Spinal cord (tissue), 10 donors: ENCODE results near the gene SLC16A9. TPM values are rescaled to one million over a fixed set of nuclear protein-coding genes. Genes with fewer than 3 reads are reported as not detected.

Experiments used
- DNase-seq, 6 donors: peaks; one replicate each; pipeline versions ENCODE4 v3.0.0 to v3.0.0-alpha.2; 2013 to 2015; ENCODE audit warnings: low spot score in 6 of 6, low read depth in 4 of 6
- H3K27ac ChIP-seq: one replicate; pipeline ENCODE4 v1.5.1; 2013; ENCODE audit warnings: low read depth, low read length, control low read depth
- H3K27me3 ChIP-seq: one replicate; pipeline ENCODE4 v1.6.1; 2013; ENCODE audit warnings: low read length; ENCODE audit not compliant: control insufficient read depth, insufficient read depth
- H3K36me3 ChIP-seq: one replicate; pipeline ENCODE4 v1.6.1; 2013; ENCODE audit warnings: low read length; ENCODE audit not compliant: control insufficient read depth, insufficient read depth
- H3K4me1 ChIP-seq: one replicate; pipeline ENCODE4 v1.6.1; 2013; ENCODE audit warnings: low read length; ENCODE audit not compliant: control insufficient read depth, insufficient read depth
- H3K4me3 ChIP-seq: one replicate; pipeline ENCODE4 v1.5.1; 2013; ENCODE audit warnings: low read depth, low read length, control low read depth
- H3K9me3 ChIP-seq: one replicate; pipeline ENCODE4 v1.6.1; 2013; ENCODE audit warnings: low read length; ENCODE audit not compliant: control insufficient read depth, insufficient read depth
- WGBS: methylation state at CpG from one replicate; pipeline ENCODE4 v1.1.5; 2013; ENCODE audit warnings: missing lambda C conversion rate; ENCODE audit not compliant: insufficient coverage; 5-methylcytosine and 5-hydroxymethylcytosine counted together
- polyA plus RNA-seq, 2 donors: library from polyadenylated mRNA; unstranded; fragments of 120-200 nt; gene quantifications; one replicate each; pipeline ENCODE4 v1.2.1, GENCODE V29; 2013; ENCODE audit not compliant: insufficient read length in 2 of 2
- total RNA-seq, 2 donors: library from RNA; depleted of rRNA in 1 of 2; stranded (reverse); fragments of 120-200 nt in 1 of 2; fragments of >200 nt in 1 of 2; gene quantifications; one replicate each; pipeline versions ENCODE4 v1.2.3 to v1.2.4, GENCODE V29; 2013 to 2014
- donor health status: healthy.

SLC16A9 gene
- total and polyA plus RNA-seq, 4 donors = 26.6 to 108 (median 43.8) TPM

- no peak overlapping the region for H3K27ac ChIP-seq
- no peaks in the 10 kb centered on the region for H3K27me3 ChIP-seq
- H3K4me1 ChIP-seq = no peaks in the 10 kb centered on the region
- no peak overlapping the region for H3K4me3 ChIP-seq
- H3K36me3 ChIP-seq = no peaks in the 10 kb centered on the region
- no peak for DNase-seq
- no peaks in the 10 kb centered on the region for H3K9me3 ChIP-seq
- 95% methylated on average over 1 of the region's 1 CpG for WGBS
Observed at GRCh38 chr10:59635502-59636290, 74.0 kb downstream of the SLC16A9 start.

- H3K4me1 ChIP-seq = no peaks in the 10 kb centered on the region
- H3K9me3 ChIP-seq = no peaks in the 10 kb centered on the region
- H3K4me3 ChIP-seq = no peak overlapping the region
- no peak overlapping the region for H3K27ac ChIP-seq
- WGBS = 100% methylated on average over 1 of the region's 2 CpGs
- DNase-seq = no peak
- no peaks in the 10 kb centered on the region for H3K36me3 ChIP-seq
- H3K27me3 ChIP-seq = no peaks in the 10 kb centered on the region
Observed at GRCh38 chr10:59634102-59634501, 75.5 kb downstream of the SLC16A9 start.

- WGBS = 93% methylated on average over 2 of the region's 2 CpGs
- no peaks in the 10 kb centered on the region for H3K36me3 ChIP-seq
- H3K9me3 ChIP-seq = no peaks in the 10 kb centered on the region
- no peak overlapping the region for H3K4me3 ChIP-seq
- no peaks in the 10 kb centered on the region for H3K27me3 ChIP-seq
- H3K4me1 ChIP-seq = no peaks in the 10 kb centered on the region
- DNase-seq = no peak
- no peak overlapping the region for H3K27ac ChIP-seq
Observed at GRCh38 chr10:59633063-59633462, 76.6 kb downstream of the SLC16A9 start.

GRCh38 chr10:59631882-59632807 is 77.5 kb downstream of the SLC16A9 start:
- Histone ChIP-seq H3K27me3 (no peaks in the 10 kb centered on the region), H3K4me3 (no peak overlapping the region)
- WGBS = 79% methylated on average over 2 of the region's 4 CpGs

GRCh38 chr10:59631237-59631636 is 78.4 kb downstream of the SLC16A9 start:
- DNase-seq = no peak
- H3K36me3 ChIP-seq = no peaks in the 10 kb centered on the region
- H3K9me3 ChIP-seq = no peaks in the 10 kb centered on the region
- H3K27ac ChIP-seq = no peak overlapping the region
- no peak overlapping the region for H3K4me3 ChIP-seq
- H3K4me1 ChIP-seq = peaks cover 3% of the 10 kb centered on the region
- no peaks in the 10 kb centered on the region for H3K27me3 ChIP-seq

More at GRCh38 chr10:59631882-59632807, 77.5 kb downstream of the SLC16A9 start:
- Histone ChIP-seq H3K9me3 (no peaks in the 10 kb centered on the region), H3K4me1 (no peaks in the 10 kb centered on the region), H3K27ac (no peak overlapping the region), H3K36me3 (no peaks in the 10 kb centered on the region)
- DNase-seq = no peak

GRCh38 chr10:59628965-59629364 is 80.7 kb downstream of the SLC16A9 start:
- no peak for DNase-seq
- H3K9me3 ChIP-seq = no peaks in the 10 kb centered on the region
- peaks cover 3% of the 10 kb centered on the region for H3K4me1 ChIP-seq
- H3K27ac ChIP-seq = no peak overlapping the region
- WGBS = 92% methylated on average over 3 of the region's 4 CpGs
- no peak overlapping the region for H3K4me3 ChIP-seq
- no peaks in the 10 kb centered on the region for H3K36me3 ChIP-seq
- no peaks in the 10 kb centered on the region for H3K27me3 ChIP-seq

GRCh38 chr10:59628456-59628855 is 81.2 kb downstream of the SLC16A9 start:
- H3K9me3 ChIP-seq = no peaks in the 10 kb centered on the region
- DNase-seq = no peak
- no peak overlapping the region for H3K27ac ChIP-seq
- 70% methylated on average over 4 of the region's 6 CpGs for WGBS
- H3K4me3 ChIP-seq = no peak overlapping the region
- H3K27me3 ChIP-seq = no peaks in the 10 kb centered on the region
- H3K4me1 ChIP-seq = peaks cover 3% of the 10 kb centered on the region
- no peaks in the 10 kb centered on the region for H3K36me3 ChIP-seq

- 94% methylated on average over 3 of the region's 4 CpGs for WGBS
- H3K4me3 ChIP-seq = no peak overlapping the region
- no peak for DNase-seq
Observed at GRCh38 chr10:59627366-59628018, 82.2 kb downstream of the SLC16A9 start.

GRCh38 chr10:59626523-59626869 is 83.2 kb downstream of the SLC16A9 start:
- Histone ChIP-seq H3K9me3 (no peaks in the 10 kb centered on the region), H3K4me3 (no peak overlapping the region), H3K4me1 (peaks cover 3% of the 10 kb centered on the region), H3K27me3 (no peaks in the 10 kb centered on the region), H3K27ac (no peak overlapping the region), H3K36me3 (no peaks in the 10 kb centered on the region)
- no peak for DNase-seq
- no CpG with 5 or more reads among the region's 3 CpGs for WGBS

More at GRCh38 chr10:59627366-59628018, 82.2 kb downstream of the SLC16A9 start:
- Histone ChIP-seq H3K27me3 (no peaks in the 10 kb centered on the region), H3K27ac (no peak overlapping the region), H3K4me1 (peaks cover 3% of the 10 kb centered on the region), H3K36me3 (no peaks in the 10 kb centered on the region), H3K9me3 (no peaks in the 10 kb centered on the region)
